ENCODE results near the gene ANKRD12. TPM values are rescaled to one million over a fixed set of nuclear protein-coding genes. Genes with fewer than 3 reads are reported as not detected.

The ANKRD12 gene
- total RNA-seq, 3 donors from 2014 or later: 47.7 to 66.9 (median 51.5) TPM

- Histone ChIP-seq H3K4me3 (no peak overlapping the region), H3K27ac (no peak overlapping the region), H3K27me3 (no peaks in the 10 kb centered on the region), H3K4me1 (no peaks in the 10 kb centered on the region), H3K36me3 (peaks cover 4% of the 10 kb centered on the region), H3K9me3 (no peaks in the 10 kb centered on the region)
- DNase-seq (ENCODE audit: low spot score in 2 of 2): no peak
- intact Hi-C loops (cut with DNase I; ENCODE audit: low total_unique reads): no loop called here
- TF ChIP-seq POLR2A (IDR thresholded peaks at IDR 0.05): no peak
- TF ChIP-seq CTCF (IDR thresholded peaks at IDR 0.05): no peak
- no peak for TF ChIP-seq POLR2AphosphoS5 (IDR thresholded peaks at IDR 0.05)
These were observed 63.1 kb downstream of the ANKRD12 start for GRCh38 chr18:9199681-9200080.

GRCh38 chr18:9201224-9201623 is 64.6 kb downstream of the ANKRD12 start:
- no peak for DNase-seq (ENCODE audit: low spot score in 2 of 2)
- Histone ChIP-seq H3K27ac (no peak overlapping the region), H3K36me3 (no peaks in the 10 kb centered on the region), H3K9me3 (no peaks in the 10 kb centered on the region), H3K27me3 (no peaks in the 10 kb centered on the region), H3K4me1 (no peaks in the 10 kb centered on the region), H3K4me3 (no peak overlapping the region)
- no peak for TF ChIP-seq CTCF (IDR thresholded peaks at IDR 0.05)
- TF ChIP-seq POLR2AphosphoS5 (IDR thresholded peaks at IDR 0.05): no peak
- TF ChIP-seq POLR2A (IDR thresholded peaks at IDR 0.05): no peak
- intact Hi-C loops (cut with DNase I; ENCODE audit: low total_unique reads): no loop called here

- Histone ChIP-seq H3K27me3 (no peaks in the 10 kb centered on the region), H3K4me1 (no peaks in the 10 kb centered on the region), H3K4me3 (no peak overlapping the region), H3K9me3 (no peaks in the 10 kb centered on the region), H3K27ac (no peak overlapping the region), H3K36me3 (no peaks in the 10 kb centered on the region)
- DNase-seq (ENCODE audit: low spot score in 2 of 2): no peak
- intact Hi-C loops (cut with DNase I; ENCODE audit: low total_unique reads): no loop called here
- TF ChIP-seq POLR2AphosphoS5 (IDR thresholded peaks at IDR 0.05) (no peak), POLR2A (IDR thresholded peaks at IDR 0.05) (no peak), CTCF (IDR thresholded peaks at IDR 0.05) (no peak)
These were observed 68.1 kb downstream of the ANKRD12 start for GRCh38 chr18:9204659-9205058.

GRCh38 chr18:9206421-9206820 is 69.8 kb downstream of the ANKRD12 start:
- no peaks in the 10 kb centered on the region for H3K4me1 ChIP-seq
- TF ChIP-seq POLR2AphosphoS5 (IDR thresholded peaks at IDR 0.05) (no peak), POLR2A (IDR thresholded peaks at IDR 0.05) (no peak), CTCF (IDR thresholded peaks at IDR 0.05) (no peak)
- H3K27me3 ChIP-seq: no peaks in the 10 kb centered on the region
- H3K4me3 ChIP-seq: no peak overlapping the region
- DNase-seq (ENCODE audit: low spot score in 2 of 2): no peak
- intact Hi-C loops (cut with DNase I; ENCODE audit: low total_unique reads): no loop called here
- no peaks in the 10 kb centered on the region for H3K36me3 ChIP-seq
- no peaks in the 10 kb centered on the region for H3K9me3 ChIP-seq
- no peak overlapping the region for H3K27ac ChIP-seq

- no peaks in the 10 kb centered on the region for H3K27me3 ChIP-seq
- H3K4me1 ChIP-seq: no peaks in the 10 kb centered on the region
- intact Hi-C loops (cut with DNase I; ENCODE audit: low total_unique reads): no loop called here
- H3K36me3 ChIP-seq: no peaks in the 10 kb centered on the region
- H3K9me3 ChIP-seq: no peaks in the 10 kb centered on the region
- DNase-seq (ENCODE audit: low spot score in 2 of 2): no peak
- no peak overlapping the region for H3K27ac ChIP-seq
- H3K4me3 ChIP-seq: no peak overlapping the region
- TF ChIP-seq POLR2AphosphoS5 (IDR thresholded peaks at IDR 0.05) (no peak), CTCF (IDR thresholded peaks at IDR 0.05) (no peak), POLR2A (IDR thresholded peaks at IDR 0.05) (no peak)
These were observed 72.7 kb downstream of the ANKRD12 start for GRCh38 chr18:9209279-9209678.

All from breast epithelium (tissue), 4 donors.